ENCODE measurements around the gene RAC3. TPM values are rescaled to one million over a fixed set of nuclear protein-coding genes. Genes with fewer than 3 reads are reported as not detected.

The RAC3 gene
- total RNA-seq, 2 experiments from 2014 or later: 15.1 to 24.4 TPM

- BruUV-seq (replicated peaks): no TSS peak
- Histone ChIP-seq H3K79me2 (ENCODE audit: insufficient read depth, low read depth, low read length) (no peaks in the 10 kb centered on the region), H3K4me1 (ENCODE audit: insufficient read depth, low read length, poor library complexity, severe bottlenecking) (no peaks in the 10 kb centered on the region), H3K9me2 (ENCODE audit: insufficient read depth, low read length) (no peaks in the 10 kb centered on the region), H4K20me1 (ENCODE audit: insufficient read depth, low read length) (no peaks in the 10 kb centered on the region), H3K4me3 (ENCODE audit: low read depth, low read length, poor library complexity, severe bottlenecking) (no peak overlapping the region), H3K36me3 (ENCODE audit: insufficient read depth, low read length) (no peaks in the 10 kb centered on the region), H3K27ac (ENCODE audit: low read depth, low read length, poor library complexity, severe bottlenecking) (no peak overlapping the region), H3K4me2 (ENCODE audit: low read length) (no peak overlapping the region), H2AFZ (ENCODE audit: low read length) (no peak overlapping the region), H3K9me3 (ENCODE audit: low read length) (no peaks in the 10 kb centered on the region)
- ChIA-PET CTCF (ENCODE audit: unreplicated experiment) (no interaction called here), POLR2A (no interaction called here)
- intact Hi-C loops (cut with micrococcal nuclease; ENCODE audit: unreplicated experiment): no loop called here
- DNase-seq (ENCODE audit: low spot score): no peak
- no peak for TF ChIP-seq CTCF (conservative IDR thresholded peaks at IDR 0.05; ENCODE audit: low read length)
- no peak for TF ChIP-seq EZH2phosphoT487 (IDR thresholded peaks at IDR 0.05; ENCODE audit: borderline replicate concordance, low read depth, low read length)
Measured at GRCh38 chr17:82012261-82012639, 19.2 kb upstream of the RAC3 start.

- Histone ChIP-seq H3K36me3 (ENCODE audit: insufficient read depth, low read length) (no peaks in the 10 kb centered on the region), H3K9me3 (ENCODE audit: low read length) (no peaks in the 10 kb centered on the region), H4K20me1 (ENCODE audit: insufficient read depth, low read length) (no peaks in the 10 kb centered on the region), H2AFZ (ENCODE audit: low read length) (no peak overlapping the region), H3K27ac (ENCODE audit: low read depth, low read length, poor library complexity, severe bottlenecking) (no peak overlapping the region), H3K4me1 (ENCODE audit: insufficient read depth, low read length, poor library complexity, severe bottlenecking) (no peaks in the 10 kb centered on the region), H3K4me2 (ENCODE audit: low read length) (no peak overlapping the region), H3K79me2 (ENCODE audit: insufficient read depth, low read depth, low read length) (no peaks in the 10 kb centered on the region), H3K4me3 (ENCODE audit: low read depth, low read length, poor library complexity, severe bottlenecking) (no peak overlapping the region), H3K9me2 (ENCODE audit: insufficient read depth, low read length) (no peaks in the 10 kb centered on the region)
- CTCF ChIA-PET (ENCODE audit: unreplicated experiment): no interaction called here
- no peak for DNase-seq (ENCODE audit: low spot score)
- BruUV-seq (replicated peaks): no TSS peak
- TF ChIP-seq CTCF (conservative IDR thresholded peaks at IDR 0.05; ENCODE audit: low read length) (no peak), EZH2phosphoT487 (IDR thresholded peaks at IDR 0.05; ENCODE audit: borderline replicate concordance, low read depth, low read length) (no peak)
- intact Hi-C loops (cut with micrococcal nuclease; ENCODE audit: unreplicated experiment): no loop called here
- POLR2A ChIA-PET: interaction anchor here (0.8 kb wide), 1 partner anchor 69 kb away, joined by 3 read pairs; no protein-coding TSS in a partner anchor
Measured at GRCh38 chr17:82012640-82013295, 18.7 kb upstream of the RAC3 start.

GRCh38 chr17:82013341-82013740 lies 18.1 kb upstream of the RAC3 start:
- Histone ChIP-seq H2AFZ (ENCODE audit: low read length) (no peak overlapping the region), H3K36me3 (ENCODE audit: insufficient read depth, low read length) (peaks cover 4% of the 10 kb centered on the region; the same call in 1 of the 2 replicates), H4K20me1 (ENCODE audit: insufficient read depth, low read length) (no peaks in the 10 kb centered on the region), H3K27ac (ENCODE audit: low read depth, low read length, poor library complexity, severe bottlenecking) (no peak overlapping the region), H3K79me2 (ENCODE audit: insufficient read depth, low read depth, low read length) (no peaks in the 10 kb centered on the region), H3K4me3 (ENCODE audit: low read depth, low read length, poor library complexity, severe bottlenecking) (no peak overlapping the region), H3K4me2 (ENCODE audit: low read length) (no peak overlapping the region), H3K9me2 (ENCODE audit: insufficient read depth, low read length) (no peaks in the 10 kb centered on the region), H3K4me1 (ENCODE audit: insufficient read depth, low read length, poor library complexity, severe bottlenecking) (no peaks in the 10 kb centered on the region), H3K9me3 (ENCODE audit: low read length) (no peaks in the 10 kb centered on the region)
- CTCF ChIA-PET (ENCODE audit: unreplicated experiment): no interaction called here
- BruUV-seq (replicated peaks): no TSS peak
- no peak for TF ChIP-seq EZH2phosphoT487 (IDR thresholded peaks at IDR 0.05; ENCODE audit: borderline replicate concordance, low read depth, low read length)
- no peak for TF ChIP-seq CTCF (conservative IDR thresholded peaks at IDR 0.05; ENCODE audit: low read length)
- POLR2A ChIA-PET: interaction anchor here (0.8 kb wide), 1 partner anchor 69 kb away, joined by 3 read pairs; no protein-coding TSS in a partner anchor
- intact Hi-C loops (cut with micrococcal nuclease; ENCODE audit: unreplicated experiment): no loop called here
- DNase-seq (ENCODE audit: low spot score): no peak

Data from OCI-LY7 (cell line).